Measurements from ENCODE around the gene AKAP1. TPM values are rescaled to one million over a fixed set of nuclear protein-coding genes. Genes with fewer than 3 reads are reported as not detected.

The AKAP1 gene
- total and polyA plus RNA-seq, 8 donors: 6.6 to 348 (median 59.4) TPM

- no peaks in the 10 kb centered on the region for H3K4me1 ChIP-seq
- H3K4me3 ChIP-seq: no peak overlapping the region
- 73 to 93% (median 86%) methylated on average over 4 of the region's 4 CpGs for WGBS, 5 donors
- intact Hi-C loops (cut with DNase I; ENCODE audit: low total_unique reads): no loop called here
- H3K27me3 ChIP-seq: no peaks in the 10 kb centered on the region
- DNase-seq: no peak
- TF ChIP-seq, protein P1, sequence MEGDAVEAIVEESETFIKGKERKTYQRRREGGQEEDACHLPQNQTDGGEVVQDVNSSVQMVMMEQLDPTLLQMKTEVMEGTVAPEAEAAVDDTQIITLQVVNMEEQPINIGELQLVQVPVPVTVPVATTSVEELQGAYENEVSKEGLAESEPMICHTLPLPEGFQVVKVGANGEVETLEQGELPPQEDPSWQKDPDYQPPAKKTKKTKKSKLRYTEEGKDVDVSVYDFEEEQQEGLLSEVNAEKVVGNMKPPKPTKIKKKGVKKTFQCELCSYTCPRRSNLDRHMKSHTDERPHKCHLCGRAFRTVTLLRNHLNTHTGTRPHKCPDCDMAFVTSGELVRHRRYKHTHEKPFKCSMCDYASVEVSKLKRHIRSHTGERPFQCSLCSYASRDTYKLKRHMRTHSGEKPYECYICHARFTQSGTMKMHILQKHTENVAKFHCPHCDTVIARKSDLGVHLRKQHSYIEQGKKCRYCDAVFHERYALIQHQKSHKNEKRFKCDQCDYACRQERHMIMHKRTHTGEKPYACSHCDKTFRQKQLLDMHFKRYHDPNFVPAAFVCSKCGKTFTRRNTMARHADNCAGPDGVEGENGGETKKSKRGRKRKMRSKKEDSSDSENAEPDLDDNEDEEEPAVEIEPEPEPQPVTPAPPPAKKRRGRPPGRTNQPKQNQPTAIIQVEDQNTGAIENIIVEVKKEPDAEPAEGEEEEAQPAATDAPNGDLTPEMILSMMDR (IDR thresholded peaks at IDR 0.05): no peak
- TF ChIP-seq POLR2AphosphoS5 (IDR thresholded peaks at IDR 0.05): no peak
- no peak for TF ChIP-seq EP300 (IDR thresholded peaks at IDR 0.05)
- H3K36me3 ChIP-seq: no peaks in the 10 kb centered on the region
- H3K27ac ChIP-seq: no peak overlapping the region
- no peaks in the 10 kb centered on the region for H3K9me3 ChIP-seq
Observed at GRCh38 chr17:57158325-57158724, 73.3 kb downstream of the AKAP1 start.

GRCh38 chr17:57158795-57159194 lies 73.7 kb downstream of the AKAP1 start:
- DNase-seq: no peak
- WGBS, 5 donors: 48 to 60% (median 56%) methylated on average over 1 of the region's 1 CpG
- no peaks in the 10 kb centered on the region for H3K27me3 ChIP-seq
- intact Hi-C loops (cut with DNase I; ENCODE audit: low total_unique reads): no loop called here
- no peaks in the 10 kb centered on the region for H3K9me3 ChIP-seq
- no peak overlapping the region for H3K27ac ChIP-seq
- no peaks in the 10 kb centered on the region for H3K36me3 ChIP-seq
- no peak overlapping the region for H3K4me3 ChIP-seq
- H3K4me1 ChIP-seq: no peaks in the 10 kb centered on the region
- TF ChIP-seq POLR2A (IDR thresholded peaks at IDR 0.05) (no peak), EP300 (IDR thresholded peaks at IDR 0.05) (no peak)

- Histone ChIP-seq H3K27me3 (no peaks in the 10 kb centered on the region), H3K27ac (no peak overlapping the region), H3K4me3 (no peak overlapping the region), H3K4me1 (no peaks in the 10 kb centered on the region), H3K9me3 (no peaks in the 10 kb centered on the region), H3K36me3 (no peaks in the 10 kb centered on the region)
- DNase-seq: no peak
- WGBS, 5 donors: 84 to 93% (median 89%) methylated on average over 3 of the region's 3 CpGs
- intact Hi-C loops (cut with DNase I; ENCODE audit: low total_unique reads): no loop called here
- TF ChIP-seq POLR2AphosphoS5 (IDR thresholded peaks at IDR 0.05) (no peak), EP300 (IDR thresholded peaks at IDR 0.05) (no peak), POLR2A (IDR thresholded peaks at IDR 0.05) (no peak)
- TF ChIP-seq, protein P1 (IDR thresholded peaks at IDR 0.05): no peak
Observed at GRCh38 chr17:57160624-57161023, 75.6 kb downstream of the AKAP1 start.

- no peak overlapping the region for H3K4me3 ChIP-seq
- H3K4me1 ChIP-seq: no peaks in the 10 kb centered on the region
- DNase-seq: no peak
- 68 to 90% (median 83%) methylated on average over 4 of the region's 4 CpGs for WGBS, 5 donors
- peaks cover 0 to 3% (median 0%) of the 10 kb centered on the region in 3 donors for H3K27me3 ChIP-seq
- H3K9me3 ChIP-seq: no peaks in the 10 kb centered on the region
- intact Hi-C loops (cut with DNase I; ENCODE audit: low total_unique reads): no loop called here
- no peak overlapping the region for H3K27ac ChIP-seq
- TF ChIP-seq POLR2A (IDR thresholded peaks at IDR 0.05) (no peak), POLR2AphosphoS5 (IDR thresholded peaks at IDR 0.05) (no peak), EP300 (IDR thresholded peaks at IDR 0.05) (no peak)
- TF ChIP-seq, protein P1 (IDR thresholded peaks at IDR 0.05): no peak
- H3K36me3 ChIP-seq: no peaks in the 10 kb centered on the region
Observed at GRCh38 chr17:57164814-57165213, 79.8 kb downstream of the AKAP1 start.

DNA sequence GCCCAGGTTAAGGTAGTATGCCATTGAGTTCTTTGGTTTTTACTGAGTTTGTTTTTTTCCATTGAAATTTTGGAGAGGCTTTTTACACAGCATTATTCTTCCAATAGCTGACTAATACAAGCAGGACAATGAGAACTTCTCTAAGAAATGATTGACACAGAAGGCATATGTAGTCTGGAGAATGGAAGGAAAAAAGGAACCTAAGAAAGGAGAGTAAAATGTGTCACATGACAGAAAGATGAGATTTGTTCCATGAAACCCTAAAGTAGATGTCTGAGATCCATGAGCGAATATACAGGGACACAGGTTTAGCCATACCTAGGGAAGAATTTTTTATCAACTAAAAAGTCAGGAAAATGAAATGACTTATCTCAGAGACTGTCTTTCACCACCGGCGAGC lies 80.7 kb downstream of the AKAP1 start:
- no peak for DNase-seq
- Histone ChIP-seq H3K4me3 (no peak overlapping the region), H3K27me3 (peaks cover 0 to 5% (median 0%) of the 10 kb centered on the region in 3 donors), H3K27ac (no peak overlapping the region), H3K9me3 (no peaks in the 10 kb centered on the region), H3K36me3 (no peaks in the 10 kb centered on the region), H3K4me1 (no peaks in the 10 kb centered on the region)
- 90 to 95% (median 93%) methylated on average over 3 of the region's 3 CpGs for WGBS, 5 donors
- TF ChIP-seq, protein P1 (IDR thresholded peaks at IDR 0.05): no peak
- no peak for TF ChIP-seq POLR2AphosphoS5 (IDR thresholded peaks at IDR 0.05)
- no peak for TF ChIP-seq EP300 (IDR thresholded peaks at IDR 0.05)
- no peak for TF ChIP-seq POLR2A (IDR thresholded peaks at IDR 0.05)
- intact Hi-C loops (cut with DNase I; ENCODE audit: low total_unique reads): no loop called here
